Mammary epithelial cell (primary cell): ENCODE measurements around the gene AKT1S1.

Experiments used
- EZH2 ChIP-seq: IDR thresholded peaks from 2 replicates; pipeline ENCODE4 v1.6.1; 2012; ENCODE audit warnings: low read length, inconsistent platforms, borderline replicate concordance
- TF ChIP-seq, protein P1 (sequence below), 2 donors: IDR thresholded peaks in 1 of 2; conservative IDR thresholded peaks in 1 of 2; 2 replicates each; pipeline ENCODE4 v1.5.1; 2011 to 2012; ENCODE audit warnings: inconsistent platforms in 2 of 2, low read length in 2 of 2, mild to moderate bottlenecking in 2 of 2, control low read depth in 1 of 2, low read depth in 1 of 2; ENCODE audit not compliant: insufficient read depth in 1 of 2; ENCODE audit errors: extremely low read depth in 1 of 2

DNA sequence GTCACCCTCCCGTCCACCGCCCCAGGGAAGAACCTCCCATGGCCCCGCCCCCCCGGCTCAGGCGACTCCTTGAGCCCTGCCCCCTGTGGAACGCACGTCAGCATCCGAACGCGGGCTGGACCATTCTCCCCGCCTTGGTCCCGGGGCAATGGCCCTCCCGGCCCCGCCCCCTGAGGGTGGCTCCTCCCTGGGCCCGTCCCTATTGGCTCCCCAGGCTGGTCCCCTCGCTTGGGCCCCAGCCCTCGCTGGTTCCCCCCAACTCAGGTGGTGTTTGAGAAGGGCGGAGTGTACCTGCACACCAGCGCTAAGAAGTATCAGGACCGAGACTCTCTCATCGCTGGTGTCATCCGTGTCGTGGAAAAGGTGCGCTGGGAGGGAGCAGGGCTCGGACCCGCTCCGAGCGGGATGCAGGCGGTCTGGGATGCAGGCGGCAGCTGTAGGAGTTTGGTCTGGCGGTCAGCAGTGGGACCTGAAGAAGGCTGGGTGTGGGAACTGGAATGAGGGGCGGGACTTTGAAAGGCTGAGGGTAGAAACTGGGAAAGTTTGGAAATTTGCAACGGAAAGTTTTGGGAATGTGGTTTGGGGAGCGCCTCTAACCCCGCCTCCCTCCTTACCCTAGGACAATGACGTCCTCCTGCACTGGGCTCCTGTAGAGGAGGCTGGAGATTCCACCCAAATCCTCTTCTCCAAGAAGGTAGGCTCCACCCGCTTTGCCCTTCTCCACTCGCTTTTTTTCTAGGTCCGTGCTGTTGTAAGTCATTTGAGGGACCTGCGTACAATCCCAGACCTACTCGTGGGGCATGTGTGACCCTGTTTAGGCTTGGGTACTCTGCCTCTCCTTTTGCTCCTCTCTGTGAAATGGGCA lies 956 bp upstream of the AKT1S1 start:
- TF ChIP-seq, protein P1, sequence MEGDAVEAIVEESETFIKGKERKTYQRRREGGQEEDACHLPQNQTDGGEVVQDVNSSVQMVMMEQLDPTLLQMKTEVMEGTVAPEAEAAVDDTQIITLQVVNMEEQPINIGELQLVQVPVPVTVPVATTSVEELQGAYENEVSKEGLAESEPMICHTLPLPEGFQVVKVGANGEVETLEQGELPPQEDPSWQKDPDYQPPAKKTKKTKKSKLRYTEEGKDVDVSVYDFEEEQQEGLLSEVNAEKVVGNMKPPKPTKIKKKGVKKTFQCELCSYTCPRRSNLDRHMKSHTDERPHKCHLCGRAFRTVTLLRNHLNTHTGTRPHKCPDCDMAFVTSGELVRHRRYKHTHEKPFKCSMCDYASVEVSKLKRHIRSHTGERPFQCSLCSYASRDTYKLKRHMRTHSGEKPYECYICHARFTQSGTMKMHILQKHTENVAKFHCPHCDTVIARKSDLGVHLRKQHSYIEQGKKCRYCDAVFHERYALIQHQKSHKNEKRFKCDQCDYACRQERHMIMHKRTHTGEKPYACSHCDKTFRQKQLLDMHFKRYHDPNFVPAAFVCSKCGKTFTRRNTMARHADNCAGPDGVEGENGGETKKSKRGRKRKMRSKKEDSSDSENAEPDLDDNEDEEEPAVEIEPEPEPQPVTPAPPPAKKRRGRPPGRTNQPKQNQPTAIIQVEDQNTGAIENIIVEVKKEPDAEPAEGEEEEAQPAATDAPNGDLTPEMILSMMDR (conservative IDR thresholded peaks at IDR 0.05 in 1 of 2, IDR thresholded peaks at IDR 0.05 in 1 of 2; ENCODE audit: extremely low read depth in 1 of 2, insufficient read depth in 1 of 2, low read depth in 1 of 2, low read length in 2 of 2), result no peak
- no peak for TF ChIP-seq EZH2
